ENCODE results near the gene RTP3.
"Not testable (repeated sequence)": the region's sequence is repeated elsewhere in the genome, so short reads cannot be mapped to it uniquely, and the experiment has no call there.

RTP3 gene

DNA sequence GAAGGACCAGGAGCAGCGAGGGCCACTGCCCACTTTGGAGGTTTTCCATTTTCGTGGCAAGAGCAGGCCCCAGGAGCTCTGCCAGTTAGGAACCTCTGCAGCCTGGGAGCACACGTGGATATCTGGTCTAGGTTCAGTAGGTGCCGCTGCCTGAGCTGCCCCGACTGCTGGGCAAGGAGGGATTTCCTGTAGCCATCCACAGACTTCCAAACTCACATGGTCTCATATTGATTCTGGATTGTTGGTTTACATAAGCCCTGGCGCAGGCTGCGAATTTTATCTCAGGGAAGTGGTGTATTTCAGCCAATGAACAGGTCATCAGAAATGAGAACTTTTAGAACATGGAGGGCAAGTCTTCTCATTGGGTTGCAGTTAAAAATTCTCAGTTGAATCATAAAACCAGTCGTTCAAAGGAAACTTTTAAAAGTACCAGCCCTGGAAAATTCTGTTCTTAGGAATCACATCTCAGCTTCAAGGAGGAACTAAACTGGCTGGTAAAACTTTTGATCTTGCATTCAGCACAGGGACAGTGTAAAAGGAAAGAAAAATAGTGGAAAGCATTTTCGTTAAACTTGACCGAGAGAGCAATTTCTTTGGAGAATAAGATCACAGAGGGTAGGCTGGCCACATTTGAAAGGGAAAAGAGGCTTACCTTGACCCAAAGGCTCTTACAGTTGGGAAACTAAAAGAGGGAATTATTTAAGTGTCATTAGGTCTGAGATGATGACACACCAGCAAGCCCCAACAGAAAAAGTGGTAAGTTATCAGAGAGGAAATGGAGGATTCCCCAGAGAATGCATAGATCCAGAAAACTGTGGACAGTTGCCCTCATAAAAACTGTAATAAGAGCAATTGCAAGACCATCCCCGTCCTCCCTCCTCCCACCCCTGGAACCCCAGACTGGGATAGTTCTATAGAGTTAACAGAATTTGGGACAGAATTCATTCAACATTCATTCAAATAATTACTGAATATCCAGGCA lies 6.4 kb upstream of the RTP3 start:
- no peak for DNase-seq

DNA sequence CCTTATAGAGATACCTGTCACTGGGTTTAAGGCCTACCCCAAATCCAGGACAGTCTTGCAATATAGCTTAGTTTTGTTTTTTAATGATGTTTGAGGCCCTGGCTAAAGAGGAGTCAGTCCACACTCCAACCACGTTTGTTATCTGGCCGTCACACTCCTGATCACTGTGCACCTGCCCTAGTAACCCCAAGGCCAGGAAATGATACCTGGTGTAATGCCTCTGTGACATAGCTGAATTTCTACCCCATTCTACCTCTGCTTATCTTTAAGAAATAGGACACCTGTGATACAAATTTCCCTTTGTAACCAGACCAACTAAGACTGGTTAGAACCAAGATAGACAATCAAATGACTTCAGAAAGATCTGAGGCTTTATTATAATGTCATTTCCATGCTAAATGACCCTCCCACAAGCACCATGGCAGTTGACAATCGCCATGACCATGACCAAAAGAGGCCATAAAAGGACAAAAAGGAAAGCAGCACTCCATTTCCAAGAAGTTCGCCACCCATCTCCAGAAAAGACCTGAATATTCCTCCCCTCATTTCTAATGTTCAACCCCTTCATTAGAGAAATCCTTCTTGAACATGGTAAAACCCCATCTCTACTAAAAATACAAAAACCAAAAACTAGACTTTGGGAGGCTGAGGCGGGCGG lies 4.8 kb upstream of the RTP3 start:
- no peak for DNase-seq

DNA sequence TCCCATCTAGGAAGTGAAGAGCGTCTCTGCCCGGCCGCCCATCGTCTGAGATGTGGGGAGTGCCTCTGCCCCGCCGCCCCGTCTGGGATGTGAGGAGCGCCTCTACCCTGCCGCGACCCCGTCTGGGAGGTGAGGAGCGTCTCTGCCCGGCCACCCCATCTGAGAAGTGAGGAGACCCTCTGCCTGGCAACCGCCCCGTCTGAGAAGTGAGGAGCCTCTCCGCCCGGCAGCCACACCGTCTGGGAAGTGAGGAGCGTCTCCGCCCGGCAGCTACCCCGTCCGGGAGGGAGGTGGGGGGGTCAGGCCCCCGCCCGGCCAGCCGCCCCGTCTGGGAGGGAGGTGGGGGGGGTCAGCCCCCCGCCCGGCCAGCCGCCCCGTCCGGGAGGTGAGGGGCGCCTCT lies 3.3 kb upstream of the RTP3 start:
- DNase-seq = not testable (repeated sequence)

DNA sequence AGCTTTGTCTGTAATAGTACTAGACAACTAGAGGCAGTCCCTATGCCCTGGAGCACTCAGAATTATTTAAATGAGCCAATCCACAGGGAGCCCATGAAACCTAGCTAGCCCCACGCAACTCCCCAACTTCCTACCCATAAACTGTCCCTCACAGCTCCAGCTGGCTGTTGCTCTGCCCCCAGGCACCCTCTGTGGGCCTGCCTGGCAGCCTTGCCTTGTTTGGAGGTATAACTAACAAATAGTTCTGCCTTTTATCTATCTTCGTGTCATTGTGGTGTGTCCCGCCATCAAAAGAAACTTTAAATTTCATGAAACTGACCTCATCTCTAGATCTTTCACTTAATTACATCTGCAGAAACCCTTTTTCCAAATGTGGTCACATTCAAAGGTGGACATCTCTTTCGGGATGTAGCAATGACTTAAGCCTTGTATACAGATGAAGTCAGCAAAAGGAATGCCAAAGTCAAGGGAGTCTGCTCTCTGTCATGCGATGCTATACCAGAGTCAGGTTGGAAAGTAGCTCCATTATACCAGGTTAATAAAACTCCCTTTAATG lies 1.8 kb upstream of the RTP3 start:
- no peak for DNase-seq

DNA sequence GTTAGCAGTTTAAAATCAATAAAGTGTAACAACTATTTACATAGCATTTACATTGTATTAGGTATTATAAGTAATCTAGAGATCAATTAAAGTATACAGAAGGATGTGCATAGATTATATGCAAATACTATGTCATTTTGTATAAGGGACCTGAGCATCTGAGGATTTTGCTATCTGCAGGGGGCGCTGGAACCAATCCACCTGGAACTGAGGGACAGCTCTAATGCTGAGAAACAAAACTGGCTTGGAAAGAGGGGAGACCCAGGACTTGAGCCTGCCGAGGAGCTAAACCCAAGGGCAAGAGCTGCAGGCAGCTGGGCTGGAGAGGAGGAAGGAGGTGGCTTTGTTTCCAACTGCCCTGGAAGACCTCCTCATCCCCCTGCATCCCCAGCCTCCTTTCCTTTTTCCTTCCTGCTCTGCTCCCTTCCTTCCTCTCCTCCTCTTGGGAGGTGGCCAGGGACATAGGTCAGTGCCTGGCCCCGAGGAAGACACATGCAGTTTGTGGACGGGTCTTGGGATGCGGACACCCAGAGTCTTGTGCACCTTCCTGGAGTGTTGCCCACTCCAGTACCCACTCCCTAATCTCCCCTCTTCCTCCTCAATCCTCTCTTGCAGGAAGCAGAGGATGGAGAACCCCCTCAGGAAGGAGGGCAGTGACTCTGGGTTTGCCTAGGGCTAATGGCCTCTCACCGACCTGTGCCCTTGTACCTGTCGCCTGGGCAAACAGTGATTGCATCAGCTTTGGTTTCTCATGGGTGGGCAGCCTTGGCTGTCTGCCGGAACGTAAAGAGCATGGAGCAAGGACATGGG lies 825 bp upstream of the RTP3 start:
- no peak for DNase-seq

DNA sequence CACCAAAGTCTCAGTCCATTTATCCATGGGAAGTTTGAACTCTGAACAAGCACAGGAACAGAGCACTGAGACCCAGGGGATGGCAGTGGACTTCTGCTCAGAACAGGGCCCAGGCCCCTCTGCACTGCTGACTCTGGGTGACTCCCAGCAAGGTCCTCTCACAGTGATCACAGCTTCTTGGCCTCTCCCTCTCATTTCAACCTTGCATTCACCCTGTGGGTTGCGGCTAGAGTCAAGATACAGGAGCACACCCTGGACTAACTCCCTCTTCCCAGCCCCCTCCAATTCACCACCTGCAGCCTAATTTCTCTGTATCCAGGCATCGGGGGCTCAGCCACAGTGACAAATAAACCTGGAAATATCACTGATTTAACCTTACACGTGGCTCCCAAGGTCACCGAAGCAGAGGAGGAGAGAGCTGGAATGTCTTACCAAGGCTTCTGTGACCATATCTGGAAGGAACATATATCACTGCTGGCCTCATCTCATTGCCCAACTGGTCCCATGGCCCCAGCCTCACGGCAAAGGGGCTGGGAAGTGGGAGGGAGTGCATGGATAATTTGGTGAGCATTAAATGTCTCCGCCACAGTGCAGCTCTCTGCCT lies 1.2 kb downstream of the RTP3 start:
- DNase-seq = no peak

DNA sequence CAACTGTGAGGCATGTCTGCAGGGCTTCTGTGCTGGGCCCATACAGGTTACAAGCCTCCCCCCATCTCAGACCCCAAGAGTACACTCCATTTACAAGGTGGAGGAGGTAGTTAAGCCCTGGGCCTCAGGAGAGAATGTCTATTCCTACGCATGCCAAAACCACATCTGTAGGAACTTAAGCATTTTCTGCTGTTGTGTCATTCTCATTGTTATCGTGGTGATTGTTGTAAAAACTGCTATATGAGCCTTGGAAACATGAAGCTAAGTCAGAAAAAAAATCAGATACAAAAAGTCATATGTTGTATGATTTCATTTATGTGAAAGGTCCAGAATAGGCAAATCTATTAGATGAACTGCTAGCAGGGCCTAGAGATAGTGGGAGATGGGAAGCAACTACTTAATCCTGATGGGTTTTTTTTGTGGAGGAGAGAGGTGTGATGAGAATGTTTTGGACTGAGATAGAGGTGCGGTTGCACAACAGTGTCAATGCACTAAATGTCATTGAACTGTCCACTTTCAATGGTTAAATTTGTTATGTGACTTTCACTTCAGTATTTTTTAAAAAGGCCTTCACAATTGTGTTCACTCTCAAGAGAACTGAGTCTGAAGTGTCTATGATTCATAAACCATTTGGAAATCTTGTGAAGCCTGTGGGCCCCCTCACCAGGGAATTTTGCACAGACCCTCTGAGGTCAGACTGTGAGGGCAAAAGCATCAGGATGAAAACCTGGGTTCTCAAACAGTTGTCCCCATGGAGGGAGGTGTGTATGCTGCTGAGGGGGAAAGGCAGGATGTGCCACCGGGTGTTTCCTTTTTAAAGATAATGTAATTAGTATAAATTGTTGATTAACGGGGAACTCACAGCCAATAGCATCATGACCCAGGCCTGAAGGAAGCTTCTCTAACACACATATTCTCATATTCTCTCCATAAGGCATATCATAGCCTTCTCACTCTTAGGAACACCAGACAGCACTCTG lies 3.2 kb downstream of the RTP3 start:
- no peak for DNase-seq

DNA sequence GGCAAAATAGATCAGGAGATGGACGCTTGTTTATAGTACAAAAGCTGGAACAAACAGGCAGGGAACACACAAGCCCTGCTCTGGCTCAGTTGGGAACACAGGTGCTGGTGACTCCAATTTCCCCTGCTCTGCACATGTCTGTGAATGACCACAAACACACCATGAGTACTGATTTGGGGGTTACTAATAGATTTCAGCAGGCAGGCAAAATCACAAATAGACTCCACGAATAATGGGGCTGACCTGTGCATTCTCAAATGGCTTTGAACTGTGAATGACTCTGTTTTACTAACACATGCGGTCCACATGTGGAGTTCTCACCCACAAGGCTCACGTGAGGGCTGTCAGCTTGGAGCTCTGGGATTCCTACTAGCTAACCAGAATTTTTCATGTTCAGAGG lies 3.9 kb downstream of the RTP3 start:
- DNase-seq = no peak

DNA sequence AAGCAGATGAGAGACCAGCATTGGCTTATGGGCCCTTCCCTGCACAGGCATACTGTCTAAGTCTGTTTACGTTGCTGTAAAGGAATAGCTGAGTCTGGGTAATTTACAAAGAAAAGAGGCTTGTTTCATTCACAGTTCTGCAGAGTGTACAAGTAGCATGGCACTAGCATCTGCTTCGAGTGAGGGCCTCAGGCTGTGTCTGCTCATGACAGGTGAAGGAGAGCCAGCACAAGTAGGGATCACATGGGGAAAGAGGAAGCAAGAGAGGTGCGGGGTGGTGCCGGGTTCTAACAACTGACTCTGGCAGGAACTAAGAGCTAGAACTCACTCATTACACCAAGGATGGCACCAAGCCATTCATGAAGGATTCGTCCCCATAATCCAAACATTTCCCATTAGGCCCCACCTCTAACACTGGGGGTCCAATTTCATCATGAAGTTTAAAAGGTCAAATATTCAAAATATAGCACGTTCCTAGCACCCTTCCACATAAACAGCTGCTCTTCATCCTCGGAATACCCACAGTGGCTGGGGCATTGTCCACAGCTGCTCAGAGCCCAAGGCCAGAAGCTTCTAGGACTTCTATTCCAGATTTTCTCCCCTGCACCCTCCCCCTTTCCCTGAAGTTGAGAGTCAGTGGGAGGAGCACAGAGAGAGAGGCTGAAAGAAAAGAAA lies 5.6 kb downstream of the RTP3 start:
- DNase-seq = no peak

DNA sequence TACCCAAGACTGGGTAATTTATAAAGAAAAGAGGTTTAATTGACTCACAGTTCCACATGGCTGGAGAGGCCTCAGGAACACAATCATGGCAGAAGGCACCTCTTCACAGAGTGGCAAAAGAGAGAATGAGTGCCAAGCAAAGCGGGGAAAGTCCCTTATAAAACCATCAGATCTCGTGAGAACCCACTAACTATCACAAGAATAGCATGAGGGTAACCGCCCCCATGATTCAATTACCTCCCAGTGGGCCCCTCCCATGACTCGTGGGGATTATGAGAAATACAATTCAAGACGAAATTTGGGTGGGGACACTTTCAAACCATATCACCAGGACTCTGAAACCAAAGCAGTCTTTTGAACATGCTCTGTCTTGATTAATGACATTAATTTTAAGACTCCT lies 7.0 kb downstream of the RTP3 start:
- no peak for DNase-seq

DNA sequence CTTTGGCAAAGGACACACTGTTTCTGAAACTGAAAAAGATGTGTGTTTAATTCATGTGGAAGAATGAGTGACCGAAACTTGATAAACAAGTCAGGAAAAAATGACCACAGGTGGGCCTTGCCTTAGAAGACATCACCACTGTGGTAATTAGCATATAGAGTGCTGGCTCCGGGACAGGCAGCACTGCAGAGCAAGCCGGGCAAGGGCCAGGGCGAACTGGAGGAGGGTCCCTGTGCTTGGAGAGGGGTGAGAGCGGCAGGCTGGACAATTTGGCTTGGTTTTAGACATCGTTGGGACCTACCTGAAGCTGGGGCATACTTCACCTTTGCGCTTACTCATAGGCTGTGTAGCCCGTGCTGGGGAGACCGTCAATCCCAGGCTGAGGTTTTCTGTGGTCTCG lies 8.2 kb downstream of the RTP3 start:
- DNase-seq = no peak

DNA sequence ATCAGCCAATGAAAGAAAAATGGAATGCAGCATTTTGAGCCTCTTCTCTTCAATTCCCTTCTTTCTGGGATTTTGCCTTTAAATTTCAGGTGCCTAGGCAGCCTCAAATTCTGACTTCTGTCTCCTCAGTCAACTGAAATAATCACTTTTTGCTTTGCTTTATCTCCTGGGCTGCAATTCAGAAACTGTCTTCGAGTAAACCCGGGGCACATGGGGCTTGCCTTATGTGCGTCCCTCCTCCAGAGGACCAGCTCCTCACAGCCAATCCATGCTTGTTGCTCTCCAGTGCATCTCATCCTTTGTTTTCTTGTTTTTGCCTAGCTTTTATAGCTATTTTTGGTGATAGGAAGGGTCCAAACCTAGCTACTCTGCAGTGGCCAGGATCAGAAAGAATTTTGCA lies 8.8 kb downstream of the RTP3 start:
- no peak for DNase-seq

DNA sequence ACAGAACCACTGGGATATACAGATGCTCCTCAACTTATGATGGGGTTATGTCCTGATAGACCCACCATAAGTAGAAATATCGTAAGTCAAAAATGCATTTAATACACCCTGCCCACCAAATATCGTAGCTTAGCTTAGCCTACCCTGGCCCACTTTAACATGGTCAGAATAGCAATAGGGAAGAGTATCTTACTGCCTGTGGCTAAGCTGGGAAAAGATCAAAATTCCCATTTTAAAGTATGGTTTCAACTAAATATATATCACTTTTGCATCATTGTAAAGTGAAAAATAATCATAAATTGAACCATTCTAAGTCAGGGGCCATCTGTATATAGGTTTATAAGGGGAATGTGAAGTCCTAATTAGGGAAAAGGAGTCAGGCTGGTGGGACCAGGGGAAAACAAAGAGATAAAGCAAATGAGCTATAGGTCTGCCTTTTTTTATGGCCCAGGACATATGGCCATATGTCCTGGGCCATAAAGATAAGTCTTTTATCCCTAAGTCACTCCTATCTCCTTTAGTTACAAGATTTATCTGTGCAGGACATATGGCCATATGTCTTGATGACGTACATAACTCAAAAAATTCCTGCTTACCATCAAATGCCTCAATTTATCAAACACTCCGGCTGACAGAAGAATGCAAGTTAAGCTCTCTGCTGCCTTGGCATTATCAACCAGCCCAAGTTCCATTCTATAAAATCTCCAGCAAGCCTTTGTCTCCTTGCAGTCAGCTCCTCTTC lies 11.2 kb downstream of the RTP3 start:
- DNase-seq = no peak

DNA sequence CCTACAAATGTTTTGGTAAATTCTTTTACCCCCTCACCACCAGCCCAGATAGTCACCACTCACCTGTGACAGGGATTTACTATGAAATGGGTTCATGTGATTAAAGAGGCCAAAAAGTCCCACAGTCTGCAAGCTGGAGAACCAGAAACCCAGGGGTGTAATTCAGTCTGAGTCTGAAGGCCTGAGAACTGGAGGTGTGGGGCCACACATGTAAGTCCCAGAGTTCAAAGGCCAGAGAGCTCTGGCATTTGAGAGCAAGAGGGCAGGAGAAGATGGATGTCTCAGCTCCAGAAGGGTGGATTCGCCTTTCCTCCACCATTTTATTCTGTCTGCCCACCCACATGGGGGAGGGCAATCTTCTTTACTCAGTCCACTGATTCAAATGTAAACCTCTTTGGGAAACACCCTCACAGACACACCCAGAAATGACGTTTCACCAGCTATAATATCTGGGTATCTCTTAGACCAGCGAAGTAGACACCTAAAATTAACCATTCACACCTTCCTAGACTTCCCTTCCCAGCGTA lies 11.9 kb downstream of the RTP3 start:
- DNase-seq = no peak

DNA sequence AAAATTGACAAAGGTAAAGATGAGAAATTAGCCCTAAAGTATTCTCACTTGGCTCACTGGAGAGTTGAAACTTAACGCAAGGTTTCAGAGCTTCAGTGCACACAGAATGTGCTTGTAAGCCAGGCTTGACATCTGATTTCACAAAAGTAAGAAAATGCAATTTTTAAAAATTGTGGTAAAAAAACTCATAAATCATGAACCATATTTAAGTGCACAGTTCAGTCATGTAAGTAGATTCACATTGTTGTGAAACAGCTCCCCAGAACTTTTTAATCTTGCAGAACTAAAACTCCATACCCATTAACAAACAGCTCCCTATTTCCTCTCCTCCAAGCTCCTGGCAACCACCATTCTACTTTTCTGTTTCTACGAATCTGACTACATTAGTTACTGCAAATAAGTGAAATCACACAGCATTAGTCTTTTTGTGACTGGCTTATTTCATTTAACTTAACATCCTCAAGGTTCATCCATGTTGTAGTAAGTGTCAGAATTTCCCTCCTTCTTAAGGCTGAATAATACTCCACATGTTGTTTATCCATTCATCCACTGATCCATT lies 14.5 kb downstream of the RTP3 start:
- no peak for DNase-seq

DNA sequence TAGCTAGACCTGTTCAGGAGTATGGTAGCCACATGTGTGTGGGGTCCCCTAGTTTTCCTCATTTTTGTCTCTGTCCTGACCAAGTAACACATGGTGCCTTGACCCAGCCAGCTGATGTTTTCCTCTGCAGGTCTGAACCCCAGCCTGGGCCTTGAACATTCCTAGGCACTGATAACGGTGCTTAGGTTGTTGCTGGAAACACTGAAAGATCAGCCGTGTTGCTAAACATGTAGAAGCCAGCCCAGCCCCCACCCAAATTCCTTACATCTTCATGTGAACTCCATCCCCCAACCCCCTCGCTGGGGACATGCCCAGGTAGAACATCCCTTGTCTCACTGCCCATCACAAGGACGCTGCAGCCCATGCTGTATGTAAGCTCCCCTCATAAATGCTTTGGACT lies 18.7 kb downstream of the RTP3 start:
- no peak for DNase-seq

DNA sequence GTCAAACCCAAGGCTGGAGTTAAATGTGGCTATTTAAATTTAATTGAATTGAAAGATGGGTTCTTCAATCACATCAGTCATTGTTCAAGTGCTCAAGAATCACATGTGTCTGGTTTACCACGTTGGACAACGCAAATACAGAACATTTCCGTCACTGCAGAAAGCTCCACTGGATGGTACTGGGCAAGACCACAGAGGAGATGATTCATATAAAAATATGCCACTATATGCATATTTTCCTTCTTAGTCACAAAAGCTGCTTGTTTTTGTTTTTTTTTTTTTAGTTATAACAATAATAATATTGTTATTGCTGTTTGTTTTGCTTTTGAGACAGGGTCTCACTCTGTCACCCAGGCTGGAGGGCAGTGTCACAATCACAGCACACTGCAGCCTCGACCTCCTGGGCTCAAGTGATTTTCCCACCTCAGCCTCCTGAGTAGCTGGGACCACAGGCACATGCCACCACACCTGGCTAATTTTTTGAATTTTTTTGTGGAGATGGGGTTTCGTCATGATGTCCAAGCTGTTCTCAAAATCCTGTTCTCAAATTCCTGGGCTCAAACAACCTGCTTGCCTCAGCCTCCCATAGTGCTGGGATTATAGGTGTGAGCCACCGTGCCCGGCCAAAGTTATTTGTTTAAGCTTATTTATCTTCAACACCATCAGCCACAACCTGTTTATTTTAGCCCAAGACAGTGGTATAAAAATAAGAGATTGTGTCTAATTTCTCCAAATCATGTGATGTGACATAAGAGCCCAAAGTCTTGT lies 19.4 kb downstream of the RTP3 start:
- no peak for DNase-seq

DNA sequence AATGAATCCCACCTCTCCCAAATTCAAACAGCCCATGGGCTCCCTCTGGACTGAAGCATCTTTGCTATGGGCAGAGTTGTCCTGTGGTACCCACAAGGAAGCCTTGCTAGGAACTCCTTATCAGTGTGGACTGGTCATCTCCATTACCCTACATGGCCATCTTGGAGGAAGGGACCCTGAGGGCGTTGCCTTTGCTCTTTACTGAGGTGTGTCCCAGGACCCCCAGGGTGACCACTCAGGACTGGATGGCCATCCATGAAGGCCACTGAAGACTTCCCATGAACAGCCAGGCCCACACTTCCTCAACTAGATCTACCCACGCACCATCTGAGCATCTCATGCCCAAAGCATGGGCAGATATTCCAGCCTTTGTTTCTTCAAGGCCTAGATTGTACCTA lies 20.0 kb downstream of the RTP3 start:
- no peak for DNase-seq

DNA sequence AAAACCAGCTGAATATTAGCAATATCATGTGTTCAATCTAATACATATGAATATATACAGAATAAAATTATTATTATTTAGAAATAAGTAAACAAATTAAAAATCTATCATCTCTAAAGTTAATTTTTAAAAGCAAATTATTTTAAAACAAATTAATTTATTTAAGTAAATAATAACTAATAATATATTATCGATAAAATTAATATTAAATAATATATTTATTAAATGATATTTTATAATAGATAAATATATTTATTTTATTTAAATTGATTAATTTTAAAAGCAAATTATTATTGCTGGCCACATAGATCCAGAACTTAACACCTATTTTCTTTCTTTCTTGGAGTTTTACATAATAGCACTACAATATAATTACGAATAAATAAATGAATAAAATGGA lies 22.2 kb downstream of the RTP3 start:
- no peak for DNase-seq

Measured in NCI-H1092 (cell line).